GM18907 (cell line): ENCODE data around the gene GABPB1.

ENCODE experiments used
- ATAC-seq: cut with Tn5 transposase; IDR thresholded peaks from one replicate; pipeline ENCODE4 v1.9.1; 2021; ENCODE audit warnings: mild to moderate bottlenecking, moderate library complexity; ENCODE audit not compliant: unreplicated experiment

Gene GABPB1

GRCh38 chr15:50345298-50345697 is 9.7 kb downstream of the GABPB1 start:
- ATAC-seq: no peak

- ATAC-seq: no peak
Measured at GRCh38 chr15:50344006-50344464, 11.0 kb downstream of the GABPB1 start.

GRCh38 chr15:50341616-50342136 is 13.3 kb downstream of the GABPB1 start:
- ATAC-seq: no peak

GRCh38 chr15:50340416-50340815 is 14.6 kb downstream of the GABPB1 start:
- ATAC-seq: no peak

- no peak for ATAC-seq
Measured at GRCh38 chr15:50339717-50340116, 15.3 kb downstream of the GABPB1 start.

GRCh38 chr15:50335251-50335650 is 19.7 kb downstream of the GABPB1 start:
- ATAC-seq: no peak

GRCh38 chr15:50333229-50333628 is 21.8 kb downstream of the GABPB1 start:
- no peak for ATAC-seq

- no peak for ATAC-seq
Measured at GRCh38 chr15:50330921-50331320, 24.1 kb downstream of the GABPB1 start.

GRCh38 chr15:50328116-50328515 is 26.9 kb downstream of the GABPB1 start:
- no peak for ATAC-seq

- ATAC-seq: no peak
Measured at GRCh38 chr15:50321680-50322210, 33.3 kb downstream of the GABPB1 start.

- ATAC-seq: no peak
Measured at GRCh38 chr15:50320504-50320903, 34.5 kb downstream of the GABPB1 start.

- ATAC-seq: no peak
Measured at GRCh38 chr15:50318697-50319096, 36.3 kb downstream of the GABPB1 start.

- no peak for ATAC-seq
Measured at GRCh38 chr15:50315814-50316630, 39.0 kb downstream of the GABPB1 start.

GRCh38 chr15:50312636-50313035 is 42.4 kb downstream of the GABPB1 start:
- ATAC-seq: no peak

- no peak for ATAC-seq
Measured at GRCh38 chr15:50307799-50308198, 47.2 kb downstream of the GABPB1 start.

- no peak for ATAC-seq
Measured at GRCh38 chr15:50304836-50305235, 50.2 kb downstream of the GABPB1 start.

- ATAC-seq: no peak
Measured at GRCh38 chr15:50302581-50302980, 52.4 kb downstream of the GABPB1 start.

- no peak for ATAC-seq
Measured at GRCh38 chr15:50298340-50298739, 56.7 kb downstream of the GABPB1 start.

- no peak for ATAC-seq
Measured at GRCh38 chr15:50295966-50296365, 59.0 kb downstream of the GABPB1 start.

- no peak for ATAC-seq
Measured at GRCh38 chr15:50289749-50290148, 65.2 kb downstream of the GABPB1 start.

GRCh38 chr15:50287324-50288116 is 67.5 kb downstream of the GABPB1 start:
- no peak for ATAC-seq
